HT-29 (cell line): ENCODE data around the gene ID2. TPM values are rescaled to one million over a fixed set of nuclear protein-coding genes. Genes with fewer than 3 reads are reported as not detected.

Experiments
- DNase-seq: peaks from one replicate; pipeline ENCODE4 v3.0.0-alpha.2; 2015; ENCODE audit warnings: low spot score
- total RNA-seq: library from RNA; depleted of rRNA; stranded (reverse); fragments of >200 nt; shearing (Covaris generic); gene quantifications from 2 replicates; pipeline ENCODE4 v1.2.3, GENCODE V29; 2014; rRNA removed

The ID2 gene
- total RNA-seq, 1 experiment from 2014 or later, result 161 TPM

GRCh38 chr2:8729939-8730338, 48.1 kb downstream of the ID2 start:
- DNase-seq, result peak; percentile 25

GRCh38 chr2:8732601-8733000, 50.7 kb downstream of the ID2 start:
- DNase-seq, result no peak

Other genes starting within 250 kb of the ID2 start
- 15.7 and 28.1 TPM in 2 replicates for gene KIDINS220, start 155.6 kb downstream of the ID2 start, total RNA-seq